GM19372 (cell line): ENCODE results near the gene ORAI3.

Source experiments
- ATAC-seq: cut with Tn5 transposase; IDR thresholded peaks from one replicate; pipeline ENCODE4 v1.9.1; 2021; ENCODE audit warnings: mild to moderate bottlenecking, low read depth, moderate library complexity; ENCODE audit not compliant: unreplicated experiment

Gene ORAI3

DNA sequence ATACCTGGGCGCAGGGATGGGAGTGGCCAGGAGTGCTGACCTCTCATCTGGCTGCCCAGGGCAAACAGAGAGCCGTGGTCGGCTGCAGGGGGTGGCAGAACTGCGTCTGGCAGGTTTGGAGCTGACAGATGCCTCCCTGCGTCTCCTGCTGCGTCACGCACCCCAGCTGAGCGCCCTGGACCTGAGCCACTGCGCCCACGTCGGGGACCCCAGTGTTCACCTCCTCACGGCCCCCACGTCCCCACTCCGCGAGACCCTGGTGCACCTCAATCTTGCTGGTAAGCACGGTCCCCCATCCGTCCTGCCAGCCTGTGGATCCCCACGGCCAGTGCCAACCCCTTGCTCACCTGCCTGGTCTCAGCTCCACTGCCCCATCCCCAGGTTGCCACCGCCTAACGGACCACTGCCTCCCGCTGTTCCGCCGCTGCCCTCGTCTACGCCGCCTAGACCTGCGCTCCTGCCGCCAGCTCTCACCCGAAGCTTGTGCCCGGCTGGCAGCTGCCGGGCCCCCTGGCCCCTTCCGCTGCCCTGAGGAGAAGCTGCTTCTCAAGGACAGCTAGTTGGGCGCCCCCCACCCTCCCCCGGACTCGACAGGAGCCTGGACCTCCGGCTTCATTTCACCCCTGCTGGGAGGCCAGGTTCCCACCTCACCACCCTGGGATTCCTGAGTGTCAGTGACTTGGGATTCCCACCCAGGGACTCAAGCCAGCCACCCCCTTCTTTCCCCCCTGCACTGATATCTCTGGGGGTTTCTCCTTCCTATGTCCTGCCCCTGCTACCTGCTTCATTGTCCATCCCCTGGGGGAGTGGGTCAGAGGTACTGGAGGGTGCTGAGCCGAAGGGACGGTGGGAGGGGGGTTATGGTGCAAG is 2.0 kb upstream of the ORAI3 start:
- no peak for ATAC-seq

DNA sequence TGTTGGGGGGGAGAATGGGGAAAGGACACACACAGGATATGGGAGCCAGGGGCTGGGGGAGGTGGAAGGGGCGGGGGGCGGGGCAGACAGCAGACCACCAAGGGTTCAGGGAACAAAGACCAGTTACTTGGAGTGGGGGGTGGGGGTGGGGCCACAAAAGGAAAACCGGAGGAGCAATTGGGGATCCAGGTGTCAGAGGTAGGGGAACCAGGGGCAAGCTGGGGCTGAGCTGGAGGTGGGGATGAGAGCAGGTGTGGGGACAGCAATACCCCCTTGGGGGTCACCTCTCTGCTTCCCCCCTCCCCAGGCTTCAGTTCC is 1.4 kb upstream of the ORAI3 start:
- no peak for ATAC-seq

DNA sequence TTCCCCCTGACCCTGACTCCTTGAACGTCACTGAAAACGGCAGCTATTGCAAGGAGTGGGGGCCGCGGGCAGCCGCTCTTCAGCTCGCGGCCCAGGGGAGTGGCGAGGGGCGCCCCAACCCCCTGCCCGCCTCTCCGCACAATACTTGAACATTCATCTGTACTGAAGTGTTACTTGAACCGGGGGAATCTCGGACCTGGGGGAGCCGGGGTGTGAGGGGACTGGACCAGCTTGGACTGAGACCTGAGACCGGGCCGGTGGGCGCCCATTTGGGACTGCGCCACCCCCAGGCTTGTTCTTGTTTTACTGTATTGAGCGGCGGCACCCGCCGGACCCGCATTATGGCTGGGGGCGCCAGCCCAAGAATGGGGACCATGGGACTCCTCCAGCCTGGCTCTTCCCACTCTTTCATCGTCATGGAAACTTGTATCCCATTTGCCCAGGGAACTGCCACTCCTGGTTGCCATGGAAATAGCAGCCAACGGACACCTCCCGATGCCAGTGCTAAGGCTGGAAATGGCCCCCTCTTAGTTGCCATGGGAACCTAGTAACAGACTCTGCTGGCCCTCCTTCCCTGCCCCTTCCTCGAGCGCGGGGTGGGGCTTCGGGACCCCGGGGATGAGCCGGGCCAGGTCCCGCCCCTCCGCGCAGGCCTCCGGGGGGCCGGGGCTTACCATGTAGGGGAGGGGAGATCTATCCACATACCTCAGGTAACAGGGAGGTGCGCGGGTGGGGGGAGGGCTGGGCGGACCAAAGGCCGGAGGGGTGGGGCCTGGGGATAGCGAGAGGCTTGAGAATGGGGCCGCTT is 805 bp upstream of the ORAI3 start:
- ATAC-seq: no peak

DNA sequence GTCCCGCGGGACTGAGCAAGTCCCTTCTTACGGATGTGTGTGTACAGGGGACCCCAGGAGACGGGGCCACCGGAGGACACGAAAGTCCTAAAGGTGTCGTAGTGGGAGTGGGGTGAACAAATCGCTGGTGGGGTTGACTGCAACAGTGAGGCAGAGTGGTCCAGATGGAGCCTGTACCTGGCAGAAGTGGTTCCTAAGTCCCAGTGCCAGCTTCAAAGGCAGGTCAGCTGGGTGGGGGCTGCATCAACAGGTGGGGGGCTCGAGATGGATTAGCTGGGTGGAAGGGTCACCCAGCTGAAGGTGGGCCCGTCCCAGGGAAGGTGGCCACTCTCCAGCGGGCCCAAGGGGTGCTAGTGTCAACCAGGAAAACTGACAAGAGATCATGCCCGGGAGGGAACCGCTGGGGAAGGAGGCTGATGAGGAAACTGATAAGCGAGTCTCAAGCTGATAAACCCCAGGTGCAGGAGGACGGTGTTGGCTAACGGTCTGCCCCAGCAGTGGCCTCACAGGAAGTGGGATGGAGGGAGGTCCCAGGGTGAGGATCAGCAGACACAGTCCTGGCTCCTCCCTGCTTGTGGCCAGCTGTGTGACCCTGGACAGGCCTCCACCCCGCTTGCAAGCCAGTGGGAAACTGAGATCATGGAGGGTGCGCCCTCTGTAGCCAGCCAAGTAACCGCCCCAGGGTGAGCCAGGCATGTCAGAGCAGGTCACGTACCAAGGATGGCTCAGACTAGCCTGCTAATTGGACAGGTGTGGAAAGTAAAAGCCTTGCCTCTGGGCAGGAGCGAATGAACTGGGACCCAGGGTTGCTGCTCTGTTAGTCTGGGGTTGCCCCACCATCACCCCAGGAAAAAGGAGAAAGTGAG is 1.0 kb downstream of the ORAI3 start:
- peak; percentile 50 for ATAC-seq

DNA sequence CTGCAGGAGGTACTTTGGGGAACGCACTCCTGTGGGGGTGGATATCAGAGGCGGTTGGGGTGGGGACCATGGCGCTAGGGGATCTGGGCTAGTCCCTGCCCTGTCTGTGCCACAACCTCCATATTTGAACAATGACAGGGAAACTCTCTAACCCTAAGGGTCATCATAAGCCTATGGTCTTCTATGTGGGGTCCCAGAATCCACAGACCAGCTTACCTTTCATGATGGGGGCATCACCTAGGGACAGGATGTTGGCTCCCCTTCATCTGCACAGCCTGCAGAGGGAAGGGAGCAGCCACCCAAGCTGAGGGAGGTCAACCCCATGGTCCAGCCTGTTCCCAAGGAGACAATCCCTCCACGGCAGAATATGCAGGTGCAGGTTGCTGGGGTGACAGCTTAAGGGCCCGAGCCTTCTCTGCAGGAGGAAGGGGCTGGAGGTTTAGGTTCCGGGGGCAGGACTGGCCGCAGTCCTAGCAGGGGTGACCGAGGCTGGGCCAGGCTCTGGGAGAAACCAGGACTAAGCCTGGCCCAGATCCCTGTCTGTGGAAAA is 1.7 kb downstream of the ORAI3 start:
- peak; percentile 10 for ATAC-seq

DNA sequence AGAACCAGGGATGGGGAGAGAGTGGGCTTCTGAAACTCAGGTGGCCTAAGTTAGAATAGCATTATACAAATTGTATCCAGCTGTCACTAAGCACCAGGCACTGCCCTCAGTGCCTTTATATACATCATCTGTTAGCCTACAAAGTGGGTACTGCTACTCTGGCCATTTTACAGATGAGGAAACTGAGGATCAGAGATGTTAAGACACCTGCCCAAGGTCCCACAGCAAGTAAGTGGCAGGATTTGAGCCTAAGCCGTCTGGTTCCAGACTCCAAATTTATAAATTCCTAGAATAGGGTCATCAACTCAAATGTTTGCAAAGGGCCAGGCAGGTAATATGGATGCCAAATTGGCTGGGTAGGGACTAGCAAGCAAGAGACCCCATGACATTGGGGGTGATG is 2.3 kb downstream of the ORAI3 start:
- no peak for ATAC-seq

DNA sequence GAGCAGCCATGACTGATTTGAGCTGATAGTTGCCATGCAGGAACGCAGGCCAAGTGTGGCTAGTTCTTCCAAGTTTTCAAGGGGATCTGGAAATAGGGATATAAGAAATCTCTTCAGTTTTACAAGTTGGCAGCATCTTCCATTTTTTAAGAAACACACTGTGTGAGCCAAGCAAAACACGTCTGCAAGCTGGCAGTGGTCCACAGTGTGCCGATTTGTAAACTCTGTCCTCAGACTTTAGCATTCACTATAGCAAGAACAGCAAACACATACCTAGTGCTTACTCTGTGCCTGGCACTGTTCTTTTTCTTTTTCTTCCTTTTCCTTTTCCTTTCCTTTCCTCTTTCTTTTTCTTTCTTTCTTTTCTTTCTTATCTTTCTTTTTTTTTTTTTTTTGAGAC is 2.9 kb downstream of the ORAI3 start:
- ATAC-seq: no peak

DNA sequence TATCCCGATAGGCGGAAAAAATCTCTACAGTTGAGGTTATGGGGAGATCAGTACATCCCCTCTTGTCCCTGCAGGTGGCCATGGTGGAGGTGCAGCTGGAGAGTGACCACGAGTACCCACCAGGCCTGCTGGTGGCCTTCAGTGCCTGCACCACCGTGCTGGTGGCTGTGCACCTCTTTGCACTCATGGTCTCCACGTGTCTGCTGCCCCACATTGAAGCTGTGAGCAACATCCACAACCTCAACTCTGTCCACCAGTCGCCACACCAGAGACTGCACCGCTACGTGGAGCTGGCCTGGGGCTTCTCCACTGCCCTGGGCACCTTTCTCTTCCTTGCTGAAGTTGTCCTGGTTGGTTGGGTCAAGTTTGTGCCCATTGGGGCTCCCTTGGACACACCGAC is 4.2 kb downstream of the ORAI3 start:
- no peak for ATAC-seq

DNA sequence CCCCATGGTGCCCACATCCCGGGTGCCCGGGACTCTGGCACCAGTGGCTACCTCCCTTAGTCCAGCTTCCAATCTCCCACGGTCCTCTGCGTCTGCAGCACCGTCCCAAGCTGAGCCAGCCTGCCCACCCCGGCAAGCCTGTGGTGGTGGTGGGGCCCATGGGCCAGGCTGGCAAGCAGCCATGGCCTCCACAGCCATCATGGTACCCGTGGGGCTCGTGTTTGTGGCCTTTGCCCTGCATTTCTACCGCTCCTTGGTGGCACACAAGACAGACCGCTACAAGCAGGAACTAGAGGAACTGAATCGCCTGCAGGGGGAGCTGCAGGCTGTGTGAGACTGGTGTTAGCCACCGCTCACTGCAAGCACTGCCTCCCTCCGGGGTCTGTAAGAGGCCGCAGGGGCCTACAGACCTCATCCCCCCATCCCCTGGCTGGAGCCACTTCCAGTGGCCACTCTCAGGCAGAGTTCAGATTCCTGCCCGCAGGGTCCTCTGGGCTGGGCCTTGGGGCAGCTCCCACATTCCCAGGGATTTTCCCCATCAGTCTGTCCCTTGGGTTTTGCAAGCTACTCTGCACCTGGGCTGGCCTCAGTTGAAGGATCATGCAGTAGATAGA is 4.8 kb downstream of the ORAI3 start:
- ATAC-seq: no peak

DNA sequence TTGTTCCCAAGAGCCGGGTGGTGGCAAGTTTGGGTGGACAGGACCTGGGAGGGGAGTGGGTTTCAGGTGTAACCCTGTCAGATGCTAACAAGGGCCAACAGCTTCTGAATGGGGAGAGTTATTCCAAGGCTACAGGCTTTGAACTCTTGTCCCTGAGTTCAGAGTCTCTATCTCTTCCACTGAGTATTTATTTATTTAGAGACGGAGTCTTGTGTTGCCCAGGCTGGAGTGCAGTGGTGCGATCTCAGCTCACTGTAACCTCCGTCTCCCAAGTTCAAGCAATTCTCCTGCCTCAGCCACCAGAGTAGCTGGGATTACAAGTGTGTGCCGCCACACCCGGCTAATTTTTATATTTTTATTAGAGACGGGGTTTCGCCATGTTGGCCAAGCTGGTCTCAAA is 6.1 kb downstream of the ORAI3 start:
- ATAC-seq: no peak

DNA sequence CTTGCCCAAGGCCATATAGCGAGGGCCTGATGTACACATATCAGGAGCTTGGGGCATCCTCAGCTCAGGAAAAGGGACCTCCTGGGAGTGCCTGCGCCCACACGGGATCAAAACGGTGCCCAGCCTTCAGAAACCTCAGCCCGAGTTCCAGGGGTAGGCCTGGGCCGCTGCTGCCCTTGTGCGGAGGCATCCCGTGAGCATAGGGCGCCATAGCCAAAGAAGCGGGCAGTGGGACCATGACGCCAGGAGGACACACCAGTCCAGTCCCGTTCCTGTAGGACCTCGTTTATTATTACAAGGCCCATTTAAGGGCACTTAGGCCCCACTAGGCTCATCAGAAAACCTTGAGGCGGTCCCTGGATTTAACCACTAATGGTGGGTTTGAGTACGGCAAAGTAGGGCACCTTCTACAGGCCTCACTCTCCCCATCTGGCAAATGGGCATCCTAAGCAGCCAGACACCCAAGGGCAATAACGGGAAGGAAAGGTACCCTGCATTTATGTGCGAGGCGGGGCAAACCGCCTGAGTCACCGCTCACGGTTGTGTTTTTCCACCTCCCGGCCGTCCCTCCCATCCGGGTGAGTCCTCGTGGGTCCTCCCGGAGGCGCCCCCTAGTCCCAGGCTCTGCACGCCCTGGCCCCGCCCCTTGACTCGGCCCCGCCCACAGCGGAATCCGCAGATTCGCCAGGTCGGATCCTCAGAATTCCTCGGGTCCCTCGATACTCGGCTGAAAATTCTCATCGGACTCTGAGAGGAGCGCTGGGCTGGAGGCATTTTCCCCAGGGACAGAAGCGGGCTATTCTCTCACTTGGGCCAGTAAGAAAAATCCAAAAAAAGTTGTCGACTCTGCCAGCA is 8.0 kb downstream of the ORAI3 start:
- no peak for ATAC-seq

DNA sequence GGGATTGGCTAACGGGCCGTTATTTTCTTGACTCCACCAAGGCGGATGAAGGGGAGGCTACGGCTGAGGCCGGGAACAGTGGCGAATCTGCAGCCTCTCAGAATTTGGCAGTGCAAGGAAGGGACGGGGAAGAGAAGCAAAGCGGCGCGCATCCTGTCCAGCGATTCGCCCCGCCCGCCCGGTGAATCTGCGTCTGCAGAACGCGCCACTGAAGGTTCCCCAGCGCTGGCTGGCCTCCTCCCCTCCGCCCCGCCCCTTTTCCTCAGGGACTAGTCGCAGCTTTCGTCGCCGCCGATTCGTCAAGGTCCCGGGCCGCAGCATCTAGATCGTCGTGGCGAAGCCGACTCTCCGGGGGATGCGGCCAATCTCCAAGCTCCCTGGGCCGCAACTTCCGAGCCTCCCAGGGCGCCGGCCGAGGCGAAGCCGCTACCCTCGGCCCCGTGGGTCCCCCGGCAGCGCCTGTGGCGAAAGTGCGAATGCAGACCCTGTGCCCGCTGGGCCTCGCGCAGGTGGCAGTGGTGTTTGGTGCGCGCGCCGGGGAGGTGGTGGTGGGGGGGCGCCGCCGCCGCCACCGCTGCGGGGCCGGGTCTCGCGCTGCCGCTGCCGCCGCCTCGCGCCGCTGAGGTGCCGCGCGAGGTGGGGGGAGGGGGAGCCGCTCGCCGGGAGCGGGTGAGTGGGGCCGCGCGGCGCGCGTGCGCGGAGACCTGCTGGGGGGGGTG is 8.7 kb downstream of the ORAI3 start, which contains the start of gene SETD1A:
Gene SETD1A (plus strand): TSS at position 299 of the 719 bp plus-strand sequence. CDS start 978 bp downstream, outside the sequence.
- peak; percentile 72 for ATAC-seq

DNA sequence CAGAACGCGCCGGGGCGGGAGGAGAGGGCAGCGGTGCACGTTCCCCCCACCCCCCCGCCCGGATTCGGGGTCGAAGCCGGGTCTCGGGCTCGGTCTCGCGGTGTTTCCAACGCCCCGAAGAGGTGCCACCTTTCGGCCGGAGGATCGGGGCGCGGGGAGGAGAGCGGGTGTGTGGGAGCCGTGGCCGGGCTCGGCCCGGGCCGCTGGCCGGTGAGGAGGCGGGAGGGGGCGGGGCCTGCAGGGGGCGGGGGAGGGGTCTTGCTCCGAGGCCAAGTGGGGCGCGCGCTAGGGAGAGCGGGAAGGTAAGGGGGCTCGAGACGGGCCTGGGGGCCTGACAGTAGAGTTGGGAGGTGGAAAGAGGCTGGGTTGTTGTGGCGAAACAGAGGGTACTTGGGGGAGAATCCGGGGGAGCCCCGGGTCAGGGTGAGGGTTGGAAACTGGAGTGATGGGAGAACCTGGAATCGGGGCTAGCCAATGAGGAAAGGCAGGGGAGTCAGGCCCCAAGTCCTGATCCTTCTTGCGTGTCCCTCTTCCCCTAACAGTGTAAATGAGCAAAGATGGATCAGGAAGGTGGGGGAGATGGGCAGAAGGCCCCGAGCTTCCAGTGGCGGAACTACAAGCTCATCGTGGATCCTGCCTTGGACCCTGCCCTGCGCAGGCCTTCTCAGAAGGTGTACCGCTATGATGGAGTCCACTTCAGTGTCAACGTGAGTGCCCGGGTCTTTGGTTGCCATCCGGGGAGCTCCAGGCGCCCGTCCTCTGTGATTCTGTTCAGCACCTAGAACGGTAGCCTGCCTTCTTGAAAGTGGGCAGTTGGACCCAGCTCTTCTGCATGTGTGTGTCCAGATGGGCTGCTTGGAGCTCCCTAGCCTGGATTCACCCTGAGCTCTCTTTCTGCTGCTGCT is 9.6 kb downstream of the ORAI3 start:
- ATAC-seq: peak; percentile 36

DNA sequence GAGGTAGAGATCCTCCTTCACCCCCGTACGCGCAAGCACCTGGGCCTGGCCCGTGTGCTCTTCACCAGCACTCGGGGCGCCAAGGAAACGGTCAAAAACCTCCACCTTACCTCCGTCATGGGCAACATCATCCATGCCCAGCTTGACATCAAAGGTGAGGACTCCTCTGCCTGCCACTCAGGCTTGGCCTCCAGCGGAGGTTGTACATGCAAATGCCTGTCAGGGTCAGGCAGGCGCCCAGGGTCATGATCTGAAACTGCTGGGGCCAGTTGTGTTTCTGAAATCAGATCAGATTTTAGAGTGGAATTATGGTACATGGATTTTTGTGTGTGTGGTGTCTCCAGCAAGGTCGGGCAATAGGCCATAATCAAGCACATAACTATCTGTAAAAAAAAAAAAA is 12.5 kb downstream of the ORAI3 start:
- ATAC-seq: no peak

DNA sequence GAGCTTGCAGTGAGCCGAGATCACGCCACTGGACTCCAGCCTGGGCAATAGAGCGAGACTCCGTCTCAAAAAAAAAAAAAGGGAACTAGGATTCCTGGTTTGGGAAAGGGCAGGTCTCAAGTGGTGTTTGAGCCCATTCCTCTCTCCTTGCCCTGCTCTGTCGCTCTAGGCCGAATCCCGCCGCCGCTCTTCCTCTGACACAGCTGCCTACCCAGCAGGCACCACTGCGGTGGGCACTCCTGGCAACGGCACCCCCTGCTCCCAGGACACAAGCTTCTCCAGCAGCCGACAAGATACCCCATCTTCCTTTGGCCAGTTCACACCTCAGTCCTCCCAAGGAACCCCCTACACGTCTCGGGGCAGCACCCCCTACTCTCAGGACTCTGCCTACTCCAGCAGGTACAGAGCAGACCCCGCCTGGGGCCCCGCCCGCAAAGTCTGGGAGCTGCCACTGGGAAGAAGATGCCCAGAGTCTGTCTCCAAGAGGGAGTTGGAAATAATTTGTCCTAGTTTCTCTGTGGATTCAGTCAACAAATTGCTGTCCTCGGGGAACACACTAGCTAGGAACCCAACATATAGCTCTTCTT is 15.2 kb downstream of the ORAI3 start:
- ATAC-seq: no peak

DNA sequence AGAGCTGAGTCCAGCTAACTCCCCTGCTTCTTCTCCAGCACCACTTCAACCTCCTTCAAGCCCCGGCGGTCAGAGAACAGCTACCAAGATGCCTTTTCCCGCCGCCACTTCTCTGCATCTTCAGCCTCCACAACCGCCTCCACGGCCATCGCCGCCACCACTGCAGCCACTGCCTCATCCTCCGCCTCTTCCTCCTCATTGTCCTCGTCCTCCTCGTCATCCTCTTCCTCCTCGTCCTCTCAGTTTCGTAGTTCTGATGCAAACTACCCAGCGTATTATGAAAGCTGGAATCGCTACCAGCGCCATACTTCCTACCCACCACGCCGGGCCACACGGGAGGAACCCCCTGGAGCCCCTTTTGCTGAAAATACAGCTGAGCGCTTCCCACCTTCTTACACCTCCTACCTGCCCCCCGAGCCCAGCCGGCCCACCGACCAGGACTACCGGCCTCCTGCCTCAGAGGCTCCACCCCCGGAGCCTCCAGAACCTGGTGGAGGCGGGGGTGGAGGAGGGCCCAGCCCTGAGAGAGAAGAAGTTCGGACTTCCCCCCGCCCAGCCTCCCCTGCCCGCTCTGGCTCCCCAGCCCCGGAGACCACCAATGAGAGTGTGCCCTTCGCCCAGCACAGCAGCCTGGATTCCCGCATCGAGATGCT is 15.8 kb downstream of the ORAI3 start:
- ATAC-seq: no peak

DNA sequence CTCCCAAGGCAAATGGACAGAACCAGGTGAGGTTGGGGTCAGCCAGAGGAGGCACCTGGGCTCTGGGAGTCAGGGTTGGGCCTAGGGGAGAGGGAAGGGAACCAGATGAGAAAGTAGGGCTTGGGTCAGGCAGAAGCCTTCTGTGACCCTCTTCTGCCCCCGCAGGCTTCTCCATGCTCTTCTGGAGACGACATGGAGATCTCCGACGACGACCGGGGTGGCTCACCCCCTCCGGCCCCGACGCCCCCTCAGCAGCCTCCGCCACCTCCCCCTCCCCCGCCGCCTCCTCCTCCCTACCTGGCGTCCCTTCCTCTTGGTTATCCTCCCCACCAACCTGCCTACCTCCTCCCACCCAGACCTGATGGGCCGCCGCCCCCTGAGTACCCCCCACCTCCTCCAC is 16.6 kb downstream of the ORAI3 start:
- ATAC-seq: no peak
